HepG2 (cell line): ENCODE measurements around the gene ZNF12. TPM values are rescaled to one million over a fixed set of nuclear protein-coding genes. Genes with fewer than 3 reads are reported as not detected.

Experiments
- ATAC-seq: fragments of 200-7000 bp; cut with Tn5 transposase; 3 replicates; pipeline ENCODE4 v1.9.1; 2020; ENCODE audit warnings: mild to moderate bottlenecking, moderate library complexity
- BruUV-seq: library from RNA; stranded (reverse); fragments of 400-500 nt; replicated peaks from 2 replicates; lab custom pipeline; 2021; lab: Mats Ljungman, UMichigan
- CTCF ChIA-PET: fragments of 300-600 bp; formaldehyde crosslinking; extraction: SDS; loops from one replicate; lab custom pipeline; 2021; ENCODE audit warnings: low total read pairs, inconsistent platforms, low intra/inter-chr PET ratio; lab: Yijun Ruan, JAX
- POLR2A ChIA-PET: fragments of 350-600 bp; sonication (Branson Sonifier 250); formaldehyde crosslinking; loops from one replicate; lab custom pipeline; 2020; ENCODE audit warnings: antibody characterized with exemption, inconsistent platforms; lab: Yijun Ruan, JAX
- DNase-seq: peaks from one replicate; pipeline ENCODE4 v3.0.0-alpha.2; 2015; ENCODE audit warnings: low spot score
- FAIRE-seq: peaks from 3 replicates; lab custom pipeline; 2011; peaks lifted over from hg19 to GRCh38; lab: Jason Lieb, UNC
- H2AFZ ChIP-seq: one replicate; pipeline ENCODE4 v1.6.1; 2011; ENCODE audit warnings: low read length, inconsistent platforms
- H3K27ac ChIP-seq: fragments of 300-600 bp; 3 replicates; pipeline ENCODE4 v1.8.0; 2011; ENCODE audit warnings: mixed run types, mild to moderate bottlenecking, mixed read lengths, low read length, inconsistent platforms; ENCODE audit not compliant: insufficient read depth; ENCODE audit errors: extremely low read length
- H3K27me3 ChIP-seq, 2 experiments: fragments of 200-600 bp in 1 of 2; 2 replicates in 1 of 2; 3 replicates in 1 of 2; pipeline versions ENCODE4 v1.6.0 to v1.8.0; 2011; ENCODE audit warnings: low read length in 2 of 2, mild to moderate bottlenecking in 2 of 2, moderate library complexity in 2 of 2, inconsistent platforms in 1 of 2; ENCODE audit not compliant: insufficient read depth in 2 of 2, control insufficient read depth in 1 of 2
- H3K36me3 ChIP-seq, 2 experiments: fragments of 200-600 bp in 1 of 2; replicated peaks in 1 of 2; 2 replicates in 1 of 2; 3 replicates in 1 of 2; pipeline versions ENCODE4 v1.5.1 to v1.8.0; 2011; ENCODE audit warnings: low read length in 2 of 2, inconsistent platforms in 1 of 2; ENCODE audit not compliant: insufficient read depth in 2 of 2, control insufficient read depth in 1 of 2
- H3K4me1 ChIP-seq: 2 replicates; pipeline ENCODE4 v1.5.1; 2012; ENCODE audit warnings: low read length, inconsistent platforms; ENCODE audit not compliant: insufficient read depth
- H3K4me2 ChIP-seq: 2 replicates; pipeline ENCODE4 v1.6.0; 2011; ENCODE audit warnings: low read depth, low read length, inconsistent platforms
- H3K4me3 ChIP-seq, 3 experiments: fragments of 200-600 bp in 1 of 3; sonication (generic), shearing (Covaris generic) in 1 of 3; replicated peaks in 1 of 3; 2 replicates each; pipeline ENCODE4 v1.5.1; 2011 to 2016; ENCODE audit warnings: low read length in 3 of 3, inconsistent platforms in 2 of 3, low read depth in 2 of 3, mild to moderate bottlenecking in 2 of 3, control low read depth in 1 of 3, mixed read lengths in 1 of 3; ENCODE audit not compliant: insufficient read depth in 1 of 3
- H3K79me2 ChIP-seq: one replicate; pipeline ENCODE4 v1.6.1; 2011; ENCODE audit warnings: low read length, inconsistent platforms; ENCODE audit not compliant: insufficient read depth
- H3K9ac ChIP-seq: 2 replicates; pipeline ENCODE4 v1.6.0; 2011; ENCODE audit warnings: mild to moderate bottlenecking, low read depth, low read length, inconsistent platforms; ENCODE audit not compliant: insufficient read depth
- H3K9me3 ChIP-seq: 2 replicates; pipeline ENCODE4 v1.5.1; 2012; ENCODE audit warnings: mild to moderate bottlenecking, low read length
- H4K20me1 ChIP-seq: 2 replicates; pipeline ENCODE4 v1.6.0; 2011; ENCODE audit warnings: inconsistent platforms, mild to moderate bottlenecking, low read length, moderate library complexity; ENCODE audit not compliant: insufficient read depth
- ATF7 ChIP-seq, 2 experiments: fragments of 450-650 bp in 1 of 2; sonication (generic) in 1 of 2; formaldehyde crosslinking in 1 of 2; IDR thresholded peaks; 2 replicates each; pipeline versions ENCODE4 v1.4.0 to v1.6.1; 2016 to 2020; ENCODE audit warnings: antibody characterized with exemption in 1 of 2, mild to moderate bottlenecking in 1 of 2, missing genetic modification reagents in 1 of 2
- BHLHE40 ChIP-seq: IDR thresholded peaks from 2 replicates; pipeline ENCODE4 v1.6.1; 2011; ENCODE audit warnings: low read length, improper control_type of control experiment
- KMT2A ChIP-seq: sonication (generic); formaldehyde crosslinking; IDR thresholded peaks from 2 replicates; pipeline ENCODE4 v1.4.0; 2020; ENCODE audit warnings: missing genetic modification reagents
- SRY ChIP-seq: sonication (generic); formaldehyde crosslinking; IDR thresholded peaks from 2 replicates; pipeline ENCODE4 v1.8.0; 2022; ENCODE audit warnings: mild to moderate bottlenecking, missing genetic modification reagents
- ZNF432 ChIP-seq: sonication (generic); formaldehyde crosslinking; IDR thresholded peaks from 2 replicates; pipeline ENCODE4 v1.5.0; 2020; ENCODE audit warnings: missing genetic modification reagents, mild to moderate bottlenecking, borderline replicate concordance
- ZNF607 ChIP-seq: sonication (generic); formaldehyde crosslinking; IDR thresholded peaks from 2 replicates; pipeline ENCODE4 v1.5.1; 2020; ENCODE audit warnings: missing genetic modification reagents, mild to moderate bottlenecking, borderline replicate concordance
- WGBS: methylation state at CpG from one replicate; pipeline ENCODE4 v1.1.6; 2017; ENCODE audit warnings: low lambda C conversion rate; 5-methylcytosine and 5-hydroxymethylcytosine counted together
- in situ Hi-C: cut with HindIII; loops from 2 replicates; pipeline ENCODE4 v1.10.0; 2017; ENCODE audit warnings: low pct_unique_long_range_greater_than_20kb; ENCODE audit not compliant: extremely low pct_ligation_motif_present
- intact Hi-C: fragments of 100-400 bp; cut with micrococcal nuclease; formaldehyde crosslinking; loops from one replicate; pipeline ENCODE4 v1.10.0; 2022; ENCODE audit not compliant: unreplicated experiment
- polyA plus RNA-seq, 8 experiments: library from polyadenylated mRNA; depleted of rRNA in 3 of 8; stranded (reverse) in 7 of 8; unstranded in 1 of 8; fragments of >200 nt; fragmentation: Illumina TruSeq in 4 of 8; extraction: Trizol in 4 of 8; gene quantifications; 2 replicates each; pipeline versions ENCODE4 v1.2.1 to v1.2.3, GENCODE V29; 2011 to 2016; ENCODE audit warnings: low read depth in 4 of 8, missing spikeins in 1 of 8, mixed read lengths in 1 of 8; ENCODE audit not compliant: insufficient read depth in 1 of 8
- total RNA-seq, 5 experiments: library from RNA; depleted of rRNA; stranded (reverse); fragments of >200 nt; fragmentation: Illumina TruSeq; extraction: Trizol; gene quantifications; 2 replicates each; pipeline ENCODE4 v1.2.3, GENCODE V29; 2016; ENCODE audit warnings: low read depth in 1 of 5
- TF ChIP-seq, protein P1 (sequence below): sonication (generic); formaldehyde crosslinking; IDR thresholded peaks from 2 replicates; pipeline ENCODE4 v1.4.0; 2020; ENCODE audit warnings: missing genetic modification reagents
- TF ChIP-seq, protein P2 (sequence below): sonication (generic); formaldehyde crosslinking; conservative IDR thresholded peaks from 2 replicates; pipeline ENCODE4 v1.5.0; 2020; ENCODE audit warnings: missing genetic modification reagents

The ZNF12 gene
- total and polyA plus RNA-seq, 2 of the 13 experiments (the other 11 are each of a cell fraction or from before 2014, with no cell fraction given), result 21.4 to 22.8 TPM

DNA sequence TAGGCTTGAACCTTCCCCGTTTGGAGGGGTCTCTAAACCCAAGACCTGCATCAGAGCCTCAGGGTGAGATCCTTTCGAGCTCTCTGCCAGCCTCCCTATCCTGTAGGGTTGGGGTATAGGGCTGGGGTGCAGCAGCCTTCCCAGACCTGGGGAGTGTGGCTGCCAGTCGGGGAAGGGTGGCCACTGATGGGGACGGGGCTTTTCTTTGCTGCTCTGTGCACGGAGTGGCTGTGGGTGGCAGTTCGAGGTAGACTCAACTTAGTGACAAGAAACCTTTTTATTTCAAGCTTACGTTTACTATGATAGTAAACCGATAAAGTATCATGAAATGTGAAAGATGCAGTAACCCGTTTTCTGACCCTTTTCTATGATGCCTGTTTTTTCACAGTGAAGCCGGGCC lies 56.7 kb downstream of the ZNF12 start (continued):
- TF ChIP-seq, protein P1, sequence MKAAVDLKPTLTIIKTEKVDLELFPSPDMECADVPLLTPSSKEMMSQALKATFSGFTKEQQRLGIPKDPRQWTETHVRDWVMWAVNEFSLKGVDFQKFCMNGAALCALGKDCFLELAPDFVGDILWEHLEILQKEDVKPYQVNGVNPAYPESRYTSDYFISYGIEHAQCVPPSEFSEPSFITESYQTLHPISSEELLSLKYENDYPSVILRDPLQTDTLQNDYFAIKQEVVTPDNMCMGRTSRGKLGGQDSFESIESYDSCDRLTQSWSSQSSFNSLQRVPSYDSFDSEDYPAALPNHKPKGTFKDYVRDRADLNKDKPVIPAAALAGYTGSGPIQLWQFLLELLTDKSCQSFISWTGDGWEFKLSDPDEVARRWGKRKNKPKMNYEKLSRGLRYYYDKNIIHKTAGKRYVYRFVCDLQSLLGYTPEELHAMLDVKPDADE (CRISPR knock-in tag), result no peak
- TF ChIP-seq ZNF432 (CRISPR knock-in tag), result no peak
- no peak for TF ChIP-seq ZNF607 (CRISPR knock-in tag)
- TF ChIP-seq, all 625 proteins: peak for 0

DNA sequence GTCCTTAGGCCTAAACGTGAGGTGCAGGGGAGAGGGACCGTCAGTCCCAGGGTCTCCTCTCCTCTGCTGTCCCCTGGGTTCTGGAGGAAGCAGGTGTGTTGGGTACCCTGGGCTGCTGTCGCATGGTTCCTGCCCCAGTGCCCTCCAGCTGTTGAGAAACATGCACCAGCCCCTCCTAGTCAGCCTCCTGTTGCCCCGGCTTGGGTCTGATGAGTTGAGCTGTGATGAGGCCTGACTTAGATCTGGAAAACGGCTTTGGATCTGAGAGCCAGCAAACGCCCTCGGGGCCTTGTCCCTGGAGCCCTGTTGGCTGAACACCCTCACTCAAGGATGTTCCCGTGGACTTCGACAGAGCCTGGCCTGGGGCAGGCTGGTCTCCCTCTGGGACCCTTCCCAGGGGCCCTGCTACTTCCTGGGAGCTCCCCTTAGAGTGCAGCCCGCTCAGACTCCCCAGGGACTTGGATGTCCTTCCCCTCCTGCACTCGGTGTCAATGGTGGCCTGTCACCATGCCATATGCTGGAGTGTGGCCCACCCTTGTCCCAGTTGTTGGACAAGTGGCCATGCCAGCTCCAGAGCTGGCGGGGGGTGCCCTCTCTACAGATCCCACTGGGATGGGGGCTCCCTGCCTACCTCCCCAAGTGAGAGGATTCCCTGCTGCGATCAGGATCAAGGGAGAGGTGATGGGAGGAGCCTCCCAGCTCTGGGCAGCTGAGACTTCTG lies 57.3 kb downstream of the ZNF12 start:
- DNase-seq (no peak), FAIRE-seq (no peak)
- no peaks in the 10 kb centered on the region for H3K4me1 ChIP-seq
- TF ChIP-seq BHLHE40 (no peak), KMT2A (CRISPR knock-in tag) (no peak), SRY (no peak), ATF7 (IDR thresholded peaks at IDR 0.05) (no peak), ATF7 (CRISPR knock-in tag; IDR thresholded peaks at IDR 0.05) (no peak)
- TF ChIP-seq, protein P2, sequence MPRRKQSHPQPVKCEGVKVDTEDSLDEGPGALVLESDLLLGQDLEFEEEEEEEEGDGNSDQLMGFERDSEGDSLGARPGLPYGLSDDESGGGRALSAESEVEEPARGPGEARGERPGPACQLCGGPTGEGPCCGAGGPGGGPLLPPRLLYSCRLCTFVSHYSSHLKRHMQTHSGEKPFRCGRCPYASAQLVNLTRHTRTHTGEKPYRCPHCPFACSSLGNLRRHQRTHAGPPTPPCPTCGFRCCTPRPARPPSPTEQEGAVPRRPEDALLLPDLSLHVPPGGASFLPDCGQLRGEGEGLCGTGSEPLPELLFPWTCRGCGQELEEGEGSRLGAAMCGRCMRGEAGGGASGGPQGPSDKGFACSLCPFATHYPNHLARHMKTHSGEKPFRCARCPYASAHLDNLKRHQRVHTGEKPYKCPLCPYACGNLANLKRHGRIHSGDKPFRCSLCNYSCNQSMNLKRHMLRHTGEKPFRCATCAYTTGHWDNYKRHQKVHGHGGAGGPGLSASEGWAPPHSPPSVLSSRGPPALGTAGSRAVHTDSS, result no peak
- TF ChIP-seq, all 625 proteins: peak for 0
- ATAC-seq, result no peak
- Histone ChIP-seq H3K27me3 (no peaks in the 10 kb centered on the region), H2AFZ (no peak overlapping the region), H3K9me3 (no peaks in the 10 kb centered on the region), H3K79me2 (no peaks in the 10 kb centered on the region), H3K4me3 (no peak overlapping the region), H3K9ac (no peak overlapping the region), H4K20me1 (no peaks in the 10 kb centered on the region), H3K4me2 (no peak overlapping the region), H3K36me3 (peaks cover 10 to 33% of the 10 kb centered on the region in 2 experiments; a peak in 4 of 5 replicates), H3K27ac (no peak overlapping the region)
- intact Hi-C loops, result no loop called here
- in situ Hi-C loops, result no loop called here
- ChIA-PET CTCF (no interaction called here), POLR2A (no interaction called here)
- WGBS, result 100% methylated on average over 2 of the region's 13 CpGs
- no TSS peak for BruUV-seq
